HTERT RPE-1 (cell line): ENCODE results near the gene SLC66A3.

ENCODE experiments used
- in situ Hi-C: fragments of 300-500 bp; cut with MboI; formaldehyde crosslinking; loops from 4 replicates; pipeline ENCODE4 v1.14.3; 2020; ENCODE audit warnings: low sequenced_read_pairs

The SLC66A3 gene

GRCh38 chr2:11208083-11208482 lies 52.8 kb downstream of the SLC66A3 start:
- in situ Hi-C loops: no loop called here

- in situ Hi-C loops: no loop called here
Measured at GRCh38 chr2:11212645-11213044, 57.4 kb downstream of the SLC66A3 start.

GRCh38 chr2:11213090-11213638 lies 57.9 kb downstream of the SLC66A3 start:
- in situ Hi-C loops: no loop called here

- in situ Hi-C loops: no loop called here
Measured at GRCh38 chr2:11213975-11214374, 58.7 kb downstream of the SLC66A3 start.

GRCh38 chr2:11214770-11215169 lies 59.5 kb downstream of the SLC66A3 start:
- in situ Hi-C loops: no loop called here

- in situ Hi-C loops: no loop called here
Measured at GRCh38 chr2:11215407-11215806, 60.1 kb downstream of the SLC66A3 start.

GRCh38 chr2:11220445-11220844 lies 65.2 kb downstream of the SLC66A3 start:
- in situ Hi-C loops: no loop called here

- in situ Hi-C loops: no loop called here
Measured at GRCh38 chr2:11222845-11223244, 67.6 kb downstream of the SLC66A3 start.

- in situ Hi-C loops: no loop called here
Measured at GRCh38 chr2:11224887-11225286, 69.6 kb downstream of the SLC66A3 start.

GRCh38 chr2:11227595-11227994 lies 72.3 kb downstream of the SLC66A3 start:
- in situ Hi-C loops: no loop called here
